Activated CD4-positive, alpha-beta T cell treated with anti-CD3 and anti-CD28 coated beads, Interleukin-2, amount 50 U/mL, for 24 hours (primary cell): Measurements from ENCODE around the gene IL4I1.

Source experiments
- DNase-seq, 2 donors: peaks; one replicate each; pipeline ENCODE4 v3.0.0-alpha.2; 2020; ENCODE audit warnings: low read depth in 1 of 2, low spot score in 1 of 2

Gene IL4I1

GRCh38 chr19:49895566-49896297 lies 955 bp downstream of the IL4I1 start:
- DNase-seq: no peak

DNA sequence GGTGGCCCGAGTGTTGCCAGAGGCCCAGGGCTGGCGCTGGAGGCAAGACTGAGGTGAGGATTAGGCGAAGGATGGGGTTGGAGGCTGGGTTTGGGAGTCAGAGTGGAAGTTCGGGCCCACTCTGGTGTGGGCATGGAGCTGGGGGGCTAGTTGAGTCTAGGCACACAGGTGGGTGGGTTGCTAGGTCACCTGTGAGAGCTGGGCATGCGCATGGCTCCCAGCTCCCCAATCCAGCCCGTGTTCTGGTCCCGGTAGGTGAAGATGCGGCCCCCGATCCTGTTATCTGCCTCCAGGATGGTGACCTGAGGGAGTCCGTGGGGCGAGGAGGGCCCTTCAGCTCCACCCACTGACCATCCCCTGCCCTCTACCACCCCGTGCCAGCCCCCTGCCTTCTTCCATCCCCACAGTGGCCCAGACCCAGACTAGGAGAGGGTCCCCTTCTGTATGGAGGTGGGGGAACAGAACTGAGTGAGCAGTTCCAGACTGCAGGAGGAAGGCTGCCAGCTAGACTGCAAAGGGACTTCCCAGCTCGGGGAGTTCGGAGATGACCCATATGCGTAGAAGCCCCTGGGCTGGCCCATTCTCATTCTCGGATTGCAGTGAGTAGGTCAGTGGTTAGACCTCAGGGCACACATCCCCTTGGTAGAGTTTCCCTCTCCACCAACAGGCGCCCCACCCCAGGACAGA lies 1.7 kb downstream of the IL4I1 start:
- DNase-seq: no peak

- DNase-seq: no peak
Measured at GRCh38 chr19:49894011-49894664, 2.5 kb downstream of the IL4I1 start.

DNA sequence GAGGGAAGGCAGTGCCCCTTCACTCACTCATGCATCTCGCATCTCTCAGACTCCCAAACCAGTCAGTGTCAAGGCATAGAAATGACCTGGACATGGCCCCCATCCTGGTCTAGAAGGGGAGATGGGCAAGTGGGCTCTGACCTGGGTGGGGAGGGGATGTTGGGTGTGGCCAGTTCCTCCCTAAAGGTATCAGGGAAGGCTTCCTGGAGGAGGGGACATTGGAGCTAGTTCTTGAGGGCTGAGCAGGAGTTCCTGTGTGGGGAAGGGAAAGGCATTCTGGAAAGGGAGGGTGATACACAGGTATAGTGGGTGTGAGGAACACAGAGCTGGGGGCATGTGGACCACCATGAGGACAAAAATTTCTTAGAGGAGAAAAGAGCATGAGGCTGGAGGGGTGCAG lies 4.0 kb downstream of the IL4I1 start:
- DNase-seq: no peak

GRCh38 chr19:49891393-49891792 lies 5.3 kb downstream of the IL4I1 start:
- DNase-seq: no peak

DNA sequence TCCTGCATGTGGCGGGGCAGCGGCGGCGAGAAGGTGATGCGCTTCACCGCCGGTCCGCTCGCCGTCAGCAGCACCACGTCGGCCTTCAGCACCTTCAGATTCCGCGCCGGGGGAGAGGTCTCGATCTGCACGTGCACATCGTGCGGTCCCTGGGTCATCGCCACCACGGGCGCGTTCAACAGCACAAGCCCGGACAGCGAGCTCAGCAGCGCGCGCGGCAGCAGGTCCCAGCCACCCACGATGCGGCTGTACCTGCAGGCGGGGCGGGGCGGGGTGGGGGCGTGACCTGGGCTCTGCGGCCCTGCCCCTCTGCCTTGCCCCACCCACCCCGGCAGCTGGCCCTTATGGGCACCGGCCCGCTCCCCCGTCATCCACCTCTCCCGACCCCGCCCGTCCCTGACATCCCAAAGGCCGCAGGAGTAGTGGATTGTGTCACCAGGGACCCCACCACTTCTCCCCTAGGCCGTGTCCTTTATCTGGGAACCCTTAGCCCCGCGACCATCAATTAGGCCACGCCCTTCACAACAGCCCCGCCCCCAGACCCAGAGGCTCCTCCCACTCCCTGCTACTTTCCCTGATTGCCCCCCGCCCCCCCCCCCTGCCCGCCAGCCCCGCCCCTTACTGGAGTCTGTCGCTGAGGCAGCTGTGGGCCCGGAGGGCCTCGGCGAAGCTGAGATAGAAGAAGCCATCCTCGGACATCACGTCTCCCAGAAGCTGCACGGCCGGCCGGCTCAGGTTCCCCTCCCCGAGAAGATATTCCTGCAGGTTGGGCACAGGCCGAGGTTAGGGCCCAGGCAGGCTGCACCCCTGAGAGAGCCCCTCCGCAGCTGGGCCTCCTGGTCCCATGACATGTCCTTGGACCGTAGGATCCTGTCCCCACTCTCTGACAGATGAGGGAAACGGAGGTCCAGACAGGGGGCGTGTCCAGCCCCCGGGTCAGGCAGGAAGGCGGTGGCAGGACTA lies 6.1 kb downstream of the IL4I1 start:
- DNase-seq: peak in 1 of 2 donors; percentile 54

- peak; percentile 50 to 52 for DNase-seq
Measured at GRCh38 chr19:49889687-49890348, 6.9 kb downstream of the IL4I1 start.

DNA sequence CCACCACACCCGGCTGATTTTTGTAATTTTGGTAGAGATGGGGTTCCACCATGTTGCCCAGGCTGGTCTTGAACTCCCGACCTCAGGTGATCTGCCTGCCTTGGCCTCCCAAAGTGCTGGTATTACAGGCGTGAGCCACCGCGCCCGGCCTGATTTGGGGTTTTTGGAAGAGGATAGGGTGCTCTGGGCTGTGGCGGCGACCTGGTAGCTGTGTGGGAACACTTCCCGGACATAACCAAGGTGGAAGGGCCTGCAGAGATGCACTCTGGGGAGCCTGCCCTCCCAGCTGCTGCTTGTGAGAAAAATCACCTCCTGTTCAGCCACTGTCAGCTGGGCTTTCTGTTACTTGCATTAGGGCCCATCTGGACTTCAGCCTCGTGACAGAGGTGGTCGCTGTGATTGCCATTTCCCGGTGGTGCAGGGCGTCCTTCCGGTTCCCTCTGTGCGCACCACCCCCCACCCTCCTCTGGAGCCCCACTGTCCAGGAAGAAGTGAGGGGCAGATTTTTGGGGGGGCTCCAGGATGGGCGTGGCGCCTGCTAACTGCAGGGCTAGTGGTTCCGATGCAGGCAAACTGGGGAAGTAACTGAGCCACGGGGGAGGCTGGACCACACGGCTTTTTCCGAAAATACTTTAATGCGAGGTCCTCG lies 7.5 kb downstream of the IL4I1 start:
- DNase-seq: no peak

- no peak for DNase-seq
Measured at GRCh38 chr19:49888510-49888824, 8.2 kb downstream of the IL4I1 start.

DNA sequence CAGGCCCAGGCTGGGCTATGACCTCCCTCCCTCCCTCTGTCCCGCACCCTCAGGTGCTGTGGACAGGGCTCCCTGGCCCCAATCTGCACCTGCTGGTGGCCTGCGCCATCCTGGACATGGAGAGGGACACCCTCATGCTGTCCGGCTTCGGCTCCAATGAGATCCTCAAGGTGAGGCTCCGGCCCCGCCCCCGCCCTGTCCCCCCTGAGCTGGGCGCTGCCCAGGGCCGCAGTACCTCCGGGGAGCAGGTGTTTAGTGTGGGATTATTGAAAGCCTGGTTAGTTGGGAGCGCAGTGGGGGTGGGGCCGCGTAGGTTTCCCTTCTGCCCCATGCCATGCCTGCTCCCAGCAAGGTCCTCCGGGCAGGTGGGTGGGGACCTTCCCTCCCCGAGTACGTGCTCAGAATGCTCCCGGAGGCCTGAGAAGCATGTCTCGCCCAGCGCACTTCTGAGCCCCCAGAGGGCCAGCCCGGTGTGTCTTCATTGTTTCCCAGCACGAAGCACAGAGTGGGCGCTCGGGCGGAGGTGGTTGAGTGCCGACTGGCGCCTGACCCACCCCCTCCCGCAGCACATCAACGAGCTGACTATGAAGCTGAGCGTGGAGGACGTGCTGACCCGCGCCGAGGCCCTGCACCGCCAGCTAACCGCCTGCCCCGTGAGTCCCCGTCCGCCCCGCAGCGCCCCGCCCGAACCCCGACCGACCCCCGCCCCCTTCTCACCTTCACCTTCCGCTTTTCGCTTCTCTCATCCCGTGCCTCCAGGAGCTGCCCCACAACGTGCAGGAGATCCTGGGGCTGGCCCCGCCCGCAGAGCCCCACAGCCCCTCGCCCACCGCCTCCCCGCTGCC lies 8.8 kb downstream of the IL4I1 start:
- DNase-seq: no peak

DNA sequence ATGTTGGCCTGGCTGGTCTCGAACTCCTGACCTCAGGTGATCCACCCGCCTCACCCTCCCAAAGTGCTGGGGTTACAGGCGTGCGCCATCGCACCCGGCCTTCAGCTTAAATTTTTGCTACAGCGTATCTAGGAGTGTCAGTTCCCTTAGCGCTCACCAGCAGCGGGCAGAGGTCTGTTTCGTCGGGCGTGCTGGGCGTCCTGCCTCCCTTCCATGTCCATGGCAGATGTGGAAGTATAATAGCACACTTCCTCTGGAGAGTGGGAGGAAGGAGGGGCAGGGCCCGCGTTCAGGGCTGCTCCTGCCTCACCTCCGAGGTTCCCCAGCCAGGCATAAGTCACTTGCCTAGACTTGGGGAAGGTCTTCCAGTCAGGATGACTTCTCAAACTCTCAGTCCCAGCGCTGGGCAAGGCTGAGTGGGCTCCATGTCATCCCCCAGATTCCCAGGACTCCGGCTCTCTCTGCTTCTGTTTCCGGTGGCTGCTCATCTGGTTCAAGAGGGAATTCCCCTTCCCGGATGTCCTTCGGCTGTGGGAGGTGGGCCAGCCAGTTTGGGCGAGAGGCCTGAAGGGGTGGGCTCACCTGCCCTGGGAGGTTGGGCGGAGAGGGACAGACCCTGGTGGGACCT lies 9.5 kb downstream of the IL4I1 start:
- DNase-seq: no peak

DNA sequence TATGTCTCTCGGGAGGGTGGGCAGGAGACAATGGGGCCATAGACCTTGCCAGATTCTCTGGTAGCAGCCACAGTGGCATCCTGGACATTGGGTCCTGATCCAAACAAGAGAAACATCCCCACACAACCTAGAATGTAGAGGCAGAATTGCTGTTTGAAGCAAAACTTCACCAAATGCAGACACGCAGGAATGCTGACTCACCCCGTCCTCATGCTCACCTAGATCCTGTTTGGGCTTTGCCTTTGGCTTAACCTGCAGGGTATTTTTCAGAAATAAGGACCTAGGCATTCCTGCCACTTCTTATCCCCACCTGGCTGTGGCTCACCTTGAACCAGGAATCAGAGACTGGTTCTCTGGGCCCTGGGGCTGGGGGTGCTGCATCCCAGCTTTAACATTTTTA lies 11.9 kb downstream of the IL4I1 start:
- no peak for DNase-seq

GRCh38 chr19:49884109-49884508 lies 12.6 kb downstream of the IL4I1 start:
- DNase-seq: no peak

- no peak for DNase-seq
Measured at GRCh38 chr19:49883094-49883493, 13.6 kb downstream of the IL4I1 start.

- DNase-seq: no peak
Measured at GRCh38 chr19:49882643-49883042, 14.0 kb downstream of the IL4I1 start.

DNA sequence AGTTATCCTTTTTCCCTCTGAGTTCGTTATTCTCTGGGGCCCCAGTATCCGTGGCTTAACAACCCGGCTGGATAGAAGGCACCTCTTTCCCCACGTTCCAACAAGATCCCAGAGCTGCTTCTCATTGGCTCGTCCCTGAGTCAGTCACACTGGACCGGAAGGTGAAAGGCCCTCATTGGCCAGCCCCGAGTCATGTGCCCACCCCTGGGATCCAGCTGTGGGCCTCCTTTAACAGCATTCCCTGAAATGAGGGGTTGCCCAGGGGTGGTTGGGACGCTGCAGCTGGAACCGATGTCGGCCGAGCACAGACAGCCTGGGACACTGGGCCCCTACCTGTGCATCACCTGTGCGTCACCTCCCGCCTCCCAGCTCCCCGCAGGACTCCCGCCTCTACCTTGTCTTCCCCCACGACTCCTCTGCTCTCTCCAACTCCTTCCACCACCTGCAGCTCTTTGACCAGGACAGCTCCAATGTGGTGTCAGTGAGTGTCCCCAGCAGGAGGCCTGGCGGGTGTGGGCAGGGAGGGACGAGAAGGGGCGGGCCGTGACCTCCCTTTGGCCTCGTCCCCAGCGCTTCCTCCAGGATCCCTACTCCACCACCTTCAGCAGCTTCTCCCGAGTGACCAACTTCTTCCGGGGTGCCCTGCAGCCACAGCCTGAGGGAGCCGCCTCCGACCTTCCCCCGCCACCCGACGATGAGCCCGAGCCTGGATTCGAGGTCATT lies 14.9 kb downstream of the IL4I1 start:
- no peak for DNase-seq

- no peak for DNase-seq
Measured at GRCh38 chr19:49881186-49881585, 15.5 kb downstream of the IL4I1 start.

DNA sequence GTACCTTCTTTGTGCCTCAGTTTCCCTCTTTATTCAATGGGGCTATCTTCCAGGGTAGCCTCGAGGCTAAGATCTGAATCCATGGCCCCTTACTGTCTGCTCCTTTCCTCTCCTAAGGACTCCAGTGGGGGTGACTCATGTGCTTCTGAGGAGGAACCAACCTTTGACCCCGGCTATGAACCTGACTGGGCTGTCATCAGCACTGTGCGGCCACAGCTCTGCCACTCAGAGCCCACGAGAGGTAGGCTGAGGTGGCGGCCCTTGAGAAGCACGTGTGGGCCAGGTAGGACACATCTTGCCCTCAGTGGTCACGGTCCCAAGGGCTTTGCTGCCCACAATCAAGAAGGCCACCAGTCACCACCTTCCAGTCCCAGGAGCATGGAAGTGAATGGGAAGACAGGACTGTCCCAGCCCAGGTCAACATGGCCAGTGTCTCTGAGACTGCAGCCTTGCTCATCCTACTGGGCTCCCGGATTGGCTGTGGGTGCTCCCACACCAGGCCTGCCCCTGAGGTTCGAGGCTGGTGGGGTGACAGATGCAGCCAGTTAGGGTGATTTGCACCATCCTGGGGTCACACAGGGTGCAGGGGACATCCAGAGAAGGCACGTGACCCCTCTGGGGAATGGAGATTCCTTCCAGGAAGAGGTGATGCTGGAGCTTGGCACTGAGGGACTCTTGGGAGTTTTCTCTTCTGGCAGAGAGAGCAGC lies 16.4 kb downstream of the IL4I1 start:
- no peak for DNase-seq
